Measurements from ENCODE around the gene SCGB1C1. TPM values are rescaled to one million over a fixed set of nuclear protein-coding genes. Genes with fewer than 3 reads are reported as not detected.

SCGB1C1 gene
- total and polyA plus RNA-seq, 2 of the 8 experiments (the other 6 are each of a cell fraction or from before 2014, with no cell fraction given): not detected

DNA sequence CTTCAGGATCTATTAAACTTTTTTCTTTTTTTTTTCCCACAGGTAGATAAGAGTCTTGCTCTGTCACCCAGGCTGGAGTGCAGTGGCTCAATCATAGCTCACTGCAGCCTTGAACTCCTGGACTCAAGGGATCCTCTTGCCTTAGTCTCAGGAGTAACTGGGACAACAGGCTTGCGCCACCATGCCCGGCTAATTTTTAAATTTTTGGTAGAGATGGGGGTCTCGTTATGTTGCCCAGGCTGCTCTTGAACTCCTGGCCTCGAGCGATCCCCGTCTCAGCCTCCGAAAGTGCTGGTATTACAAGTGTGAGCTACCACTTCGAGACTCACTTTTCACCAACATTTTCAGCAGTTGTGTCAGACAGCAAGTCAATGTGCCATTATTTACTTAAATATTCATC lies 42.3 kb downstream of the SCGB1C1 start:
- POLR2A ChIA-PET (ENCODE audit: partially characterized antibody): interaction anchor here (1.0 to 9.7 kb wide), 5 partner anchors 13 to 82 kb away, joined by 3 to 99 read pairs (median 4); partner anchors contain the start of genes BET1L and RIC8A
- Histone ChIP-seq H4K5ac (ENCODE audit: insufficient read length, low read depth, low read length) (no peak overlapping the region), H2BK15ac (ENCODE audit: low read length) (no peak overlapping the region), H2BK5ac (ENCODE audit: low read depth, low read length) (no peak overlapping the region), H2AK5ac (ENCODE audit: low read depth, low read length) (no peak overlapping the region), H2BK12ac (ENCODE audit: low read depth, low read length) (no peak overlapping the region), H2AFZ (ENCODE audit: low read length) (no peak overlapping the region), H3K23ac (ENCODE audit: insufficient read length) (no peak overlapping the region), H3K4me2 (ENCODE audit: insufficient read depth in 1 of 2, low read depth in 2 of 2, low read length in 2 of 2) (peak overlapping the region; percentile 82 to 90), H3K14ac (ENCODE audit: insufficient read length) (no peak overlapping the region), H4K8ac (ENCODE audit: extremely low read depth, insufficient read depth, low read length) (no peak overlapping the region), H3K79me1 (ENCODE audit: low read depth, low read length) (peaks cover 4% of the 10 kb centered on the region; the same call in 1 of the 2 replicates), H3K56ac (replicated peaks; ENCODE audit: insufficient read length, low read depth, low read length) (no peak overlapping the region), H3K4me1 (replicated peaks in 1 of 4; ENCODE audit: control insufficient read depth in 3 of 4, insufficient read depth in 4 of 4, low read length in 3 of 4) (no peaks in the 10 kb centered on the region; a peak in 1 of 7 replicates), H4K91ac (replicated peaks; ENCODE audit: insufficient read length, low read length) (no peak overlapping the region), H3K23me2 (ENCODE audit: low read depth, low read length) (peaks cover 14% of the 10 kb centered on the region), H3K9me3 (ENCODE audit: insufficient read depth in 2 of 2, low read depth in 1 of 2, low read length in 1 of 2) (no peaks in the 10 kb centered on the region), H3K4ac (replicated peaks; ENCODE audit: insufficient read length, low read depth, low read length) (no peak overlapping the region), H3K27ac (ENCODE audit: low read depth, low read length) (no peak overlapping the region), H4K20me1 (replicated peaks in 1 of 2; ENCODE audit: control insufficient read depth in 1 of 2, insufficient read depth in 2 of 2, low read length in 2 of 2) (peaks cover 0 to 2% of the 10 kb centered on the region in 2 experiments), H3K36me3 (ENCODE audit: control insufficient read depth in 2 of 4, insufficient read depth in 4 of 4, low read length in 3 of 4) (peaks cover 0 to 6% (median 0%) of the 10 kb centered on the region in 4 experiments; a peak in 3 of 8 replicates), H3K4me3 (ENCODE audit: extremely low read depth in 1 of 4, insufficient read depth in 2 of 4, low read depth in 3 of 4, low read length in 4 of 4) (peak overlapping the region; percentile 79 to 96 (median 91); a peak in 7 of 8 replicates), H3K79me2 (ENCODE audit: control insufficient read depth in 1 of 2, insufficient read depth in 2 of 2, low read length in 2 of 2) (peaks cover 5 to 20% of the 10 kb centered on the region in 2 experiments), H2BK120ac (replicated peaks; ENCODE audit: low read depth, low read length) (no peak overlapping the region), H3K27me3 (replicated peaks in 1 of 4; ENCODE audit: control insufficient read depth in 3 of 4, extremely low read depth in 1 of 4, insufficient read depth in 3 of 4, low read length in 3 of 4) (no peaks in the 10 kb centered on the region), H2BK20ac (ENCODE audit: low read length) (no peak overlapping the region), H3K18ac (ENCODE audit: extremely low read depth, low read length) (no peak overlapping the region), H3K9ac (replicated peaks in 1 of 4; ENCODE audit: extremely low read depth in 1 of 4, low read depth in 3 of 4, low read length in 3 of 4) (peak overlapping the region in 1 of 4 experiments; percentile 87; a peak in 1 of 7 replicates)
- no peak for DNase-seq (ENCODE audit: low read depth in 1 of 2, low spot score in 2 of 2)
- 96% methylated on average over 8 of the region's 8 CpGs; no CpG with 5 or more reads in 1 of the 2 experiments for WGBS, 2 experiments (ENCODE audit: extremely low coverage in 1 of 2, insufficient coverage in 1 of 2, insufficient read length in 1 of 2, insufficient replicate concordance in 2 of 2, low coverage in 1 of 2, low lambda C conversion rate in 2 of 2, missing lambda C conversion rate in 1 of 2)
- FAIRE-seq: no peak
- CTCF ChIA-PET (ENCODE audit: partially characterized antibody): interaction anchor here (0.8 to 3.1 kb wide), 5 partner anchors 13 to 155 kb away, joined by 3 to 11 read pairs (median 3); no protein-coding TSS in a partner anchor
- TF ChIP-seq POLR2A (IDR thresholded peaks at IDR 0.05; ENCODE audit: control extremely low read depth in 1 of 2, low read depth in 2 of 2, low read length in 2 of 2) (no peak), TCF12 (IDR thresholded peaks at IDR 0.05; ENCODE audit: low read depth, low read length) (no peak), NANOG (IDR thresholded peaks at IDR 0.05; ENCODE audit: insufficient read depth, low read depth, low read length, poor library complexity, severe bottlenecking) (no peak), RAD21 (IDR thresholded peaks at IDR 0.05 in 1 of 2, conservative IDR thresholded peaks at IDR 0.05 in 1 of 2; ENCODE audit: low read depth in 2 of 2, low read length in 2 of 2) (no peak), ZNF274 (IDR thresholded peaks at IDR 0.05; ENCODE audit: borderline replicate concordance, extremely low read depth, low read length) (no peak), BACH1 (IDR thresholded peaks at IDR 0.05; ENCODE audit: low read length) (no peak), SRF (IDR thresholded peaks at IDR 0.05; ENCODE audit: low read depth, low read length) (no peak), CEBPB (IDR thresholded peaks at IDR 0.05; ENCODE audit: low read depth, low read length) (no peak), CHD2 (IDR thresholded peaks at IDR 0.05; ENCODE audit: low read length) (no peak), TEAD4 (IDR thresholded peaks at IDR 0.05; ENCODE audit: low read depth, low read length) (no peak), JUND (IDR thresholded peaks at IDR 0.05; ENCODE audit: low read length) (no peak), YY1 (IDR thresholded peaks at IDR 0.05; ENCODE audit: low read depth, low read length) (no peak), KDM4A (IDR thresholded peaks at IDR 0.05; ENCODE audit: low read depth, low read length, severe bottlenecking) (no peak)
- TF ChIP-seq, protein P1, sequence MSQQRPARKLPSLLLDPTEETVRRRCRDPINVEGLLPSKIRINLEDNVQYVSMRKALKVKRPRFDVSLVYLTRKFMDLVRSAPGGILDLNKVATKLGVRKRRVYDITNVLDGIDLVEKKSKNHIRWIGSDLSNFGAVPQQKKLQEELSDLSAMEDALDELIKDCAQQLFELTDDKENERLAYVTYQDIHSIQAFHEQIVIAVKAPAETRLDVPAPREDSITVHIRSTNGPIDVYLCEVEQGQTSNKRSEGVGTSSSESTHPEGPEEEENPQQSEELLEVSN (IDR thresholded peaks at IDR 0.05): no peak

Data from H1 (cell line).